Calu3 (cell line): Measurements from ENCODE around the gene CTSW. TPM values are rescaled to one million over a fixed set of nuclear protein-coding genes. Genes with fewer than 3 reads are reported as not detected.
A peak's percentile ranks its signal among the peaks of the same experiment; 100 is the strongest.

Experiments
- BruUV-seq: library from RNA; stranded (reverse); fragments of 400-500 nt; replicated peaks from 2 replicates; lab custom pipeline; 2021; lab: Mats Ljungman, UMichigan
- CTCF ChIA-PET: fragments of 300-600 bp; sonication (Branson Sonifier 250); formaldehyde crosslinking; loops from one replicate; lab custom pipeline; 2022; ENCODE audit warnings: antibody characterized with exemption; lab: Charles Lee
- DNase-seq: peaks from one replicate; pipeline ENCODE4 v3.0.0; 2022
- H3K27ac Mint-ChIP-seq: one replicate; pipeline ENCODE4 v1.8.0; 2022; ENCODE audit warnings: mixed read lengths; ENCODE audit not compliant: unreplicated experiment
- H3K27me3 Mint-ChIP-seq: one replicate; pipeline ENCODE4 v1.8.0; 2022; ENCODE audit warnings: mixed read lengths; ENCODE audit not compliant: unreplicated experiment
- H3K36me3 Mint-ChIP-seq: one replicate; pipeline ENCODE4 v1.8.0; 2022; ENCODE audit warnings: mild to moderate bottlenecking, moderate library complexity, mixed read lengths; ENCODE audit not compliant: insufficient read depth, unreplicated experiment
- H3K4me1 Mint-ChIP-seq: one replicate; pipeline ENCODE4 v1.8.0; 2022; ENCODE audit warnings: mild to moderate bottlenecking, low read depth, mixed read lengths; ENCODE audit not compliant: unreplicated experiment
- H3K4me3 Mint-ChIP-seq: one replicate; pipeline ENCODE4 v1.8.0; 2022; ENCODE audit warnings: mild to moderate bottlenecking, low read depth, moderate library complexity, mixed read lengths; ENCODE audit not compliant: unreplicated experiment
- H3K9me3 Mint-ChIP-seq: one replicate; pipeline ENCODE4 v1.8.0; 2022; ENCODE audit warnings: low read depth, mixed read lengths; ENCODE audit not compliant: unreplicated experiment
- CTCF ChIP-seq: fragments of 200-600 bp; IDR thresholded peaks from one replicate; pipeline ENCODE4 v1.8.0; 2022; ENCODE audit warnings: antibody characterized with exemption; ENCODE audit not compliant: unreplicated experiment
- intact Hi-C: fragments of 100-400 bp; cut with micrococcal nuclease; formaldehyde crosslinking; loops from one replicate; pipeline ENCODE4 v1.10.0; 2022; ENCODE audit not compliant: unreplicated experiment
- total RNA-seq: library from RNA; stranded (reverse); gene quantifications from 2 replicates; pipeline ENCODE4 v1.2.3, GENCODE V29; 2022

Gene CTSW
- total RNA-seq, 1 experiment from 2014 or later = not detected

GRCh38 chr11:65849366-65849765 lies 30.3 kb upstream of the CTSW start:
- BruUV-seq = no TSS peak
- H3K27ac Mint-ChIP-seq = no peak overlapping the region
- H3K9me3 Mint-ChIP-seq = no peaks in the 10 kb centered on the region
- H3K36me3 Mint-ChIP-seq = peaks cover 69% of the 10 kb centered on the region
- CTCF ChIA-PET = interaction anchor here (2.3 kb wide), 1 partner anchor 10 kb away, joined by 6 read pairs; the partner anchor contains the start of gene MUS81
- H3K27me3 Mint-ChIP-seq = no peaks in the 10 kb centered on the region
- no peak for DNase-seq
- H3K4me3 Mint-ChIP-seq = no peak overlapping the region
- TF ChIP-seq CTCF = no peak
- intact Hi-C loops = no loop called here
- peaks cover 11% of the 10 kb centered on the region for H3K4me1 Mint-ChIP-seq

GRCh38 chr11:65849771-65850216 lies 29.8 kb upstream of the CTSW start:
- intact Hi-C loops = no loop called here
- H3K27me3 Mint-ChIP-seq = no peaks in the 10 kb centered on the region
- CTCF ChIA-PET = interaction anchor here (2.3 kb wide), 1 partner anchor 10 kb away, joined by 6 read pairs; the partner anchor contains the start of gene MUS81
- H3K4me1 Mint-ChIP-seq = peaks cover 15% of the 10 kb centered on the region
- no peak for TF ChIP-seq CTCF
- no peak overlapping the region for H3K27ac Mint-ChIP-seq
- BruUV-seq = no TSS peak
- no peak for DNase-seq
- H3K9me3 Mint-ChIP-seq = no peaks in the 10 kb centered on the region
- peaks cover 73% of the 10 kb centered on the region for H3K36me3 Mint-ChIP-seq
- no peak overlapping the region for H3K4me3 Mint-ChIP-seq

- no TSS peak for BruUV-seq
- Mint-ChIP-seq H3K4me1 (peaks cover 20% of the 10 kb centered on the region), H3K4me3 (no peak overlapping the region), H3K9me3 (no peaks in the 10 kb centered on the region), H3K36me3 (peaks cover 80% of the 10 kb centered on the region), H3K27me3 (no peaks in the 10 kb centered on the region), H3K27ac (no peak overlapping the region)
- TF ChIP-seq CTCF = no peak
- no peak for DNase-seq
- CTCF ChIA-PET = interaction anchor here (2.3 kb wide), 1 partner anchor 9 kb away, joined by 6 read pairs; the partner anchor contains the start of gene MUS81
- intact Hi-C loops = no loop called here
Measured at GRCh38 chr11:65850217-65851082, 29.2 kb upstream of the CTSW start.

- BruUV-seq = no TSS peak
- Mint-ChIP-seq H3K27ac (no peak overlapping the region), H3K9me3 (no peaks in the 10 kb centered on the region), H3K4me3 (no peak overlapping the region), H3K4me1 (peaks cover 23% of the 10 kb centered on the region), H3K27me3 (no peaks in the 10 kb centered on the region), H3K36me3 (peaks cover 84% of the 10 kb centered on the region)
- no peak for DNase-seq
- CTCF ChIA-PET = interaction anchor here (0.7 kb wide), 1 partner anchor 71 kb away, joined by 3 read pairs; no protein-coding TSS in a partner anchor
- intact Hi-C loops = no loop called here
- peak; percentile 27 for TF ChIP-seq CTCF
Measured at GRCh38 chr11:65851083-65851579, 28.5 kb upstream of the CTSW start.
